NCI-H2227 (cell line): ENCODE data around the gene ZNF177.

Experiments used
- DNase-seq: peaks from one replicate; lab custom pipeline; 2025; ENCODE audit not compliant: unreplicated experiment; lab: John Stamatoyannopoulos, UW

Gene ZNF177

GRCh38 chr19:9427941-9428340 is 65.1 kb downstream of the ZNF177 start:
- no peak for DNase-seq

GRCh38 chr19:9430444-9430843 is 67.6 kb downstream of the ZNF177 start:
- DNase-seq = no peak

GRCh38 chr19:9431475-9431874 is 68.7 kb downstream of the ZNF177 start:
- DNase-seq = no peak
